HepG2 (cell line): ENCODE results near the gene ABTB2. TPM values are rescaled to one million over a fixed set of nuclear protein-coding genes. Genes with fewer than 3 reads are reported as not detected.

ENCODE experiments used
- ATAD3A ChIP-seq: sonication (generic); formaldehyde crosslinking; IDR thresholded peaks from 2 replicates; pipeline ENCODE4 v1.4.0; 2020; ENCODE audit warnings: missing genetic modification reagents
- ATRX ChIP-seq: sonication (generic); formaldehyde crosslinking; IDR thresholded peaks from 2 replicates; pipeline ENCODE4 v1.4.0; 2020; ENCODE audit warnings: missing genetic modification reagents, borderline replicate concordance
- FOXM1 ChIP-seq: sonication (generic); formaldehyde crosslinking; IDR thresholded peaks from 2 replicates; pipeline ENCODE4 v1.5.0; 2020; ENCODE audit warnings: missing genetic modification reagents
- KDM5A ChIP-seq: fragments of 200-600 bp; sonication (generic); IDR thresholded peaks from 2 replicates; pipeline ENCODE4 v1.7.0; 2018; ENCODE audit warnings: antibody characterized with exemption, mild to moderate bottlenecking, low read length, borderline replicate concordance
- LBX2 ChIP-seq: sonication (generic); formaldehyde crosslinking; IDR thresholded peaks from 2 replicates; pipeline ENCODE4 v1.5.0; 2020; ENCODE audit warnings: missing genetic modification reagents, mild to moderate bottlenecking, borderline replicate concordance
- MTA1 ChIP-seq: sonication (generic); formaldehyde crosslinking; IDR thresholded peaks from 2 replicates; pipeline ENCODE4 v1.4.0; 2020; ENCODE audit warnings: missing genetic modification reagents, mild to moderate bottlenecking, borderline replicate concordance
- NAIF1 ChIP-seq: sonication (generic); formaldehyde crosslinking; IDR thresholded peaks from 2 replicates; pipeline ENCODE4 v1.5.0; 2020; ENCODE audit warnings: mild to moderate bottlenecking, missing genetic modification reagents, borderline replicate concordance
- SOX6 ChIP-seq, 2 experiments: fragments of 450-650 bp in 1 of 2; sonication (generic) in 1 of 2; formaldehyde crosslinking in 1 of 2; IDR thresholded peaks; 2 replicates each; pipeline versions ENCODE4 v1.4.0 to v1.6.1; 2017 to 2020; ENCODE audit warnings: antibody characterized with exemption in 1 of 2, mild to moderate bottlenecking in 1 of 2, missing genetic modification reagents in 1 of 2
- SP4 ChIP-seq: sonication (generic); formaldehyde crosslinking; IDR thresholded peaks from 2 replicates; pipeline ENCODE4 v1.8.1; 2023; ENCODE audit warnings: mild to moderate bottlenecking, missing genetic modification reagents
- TRAFD1 ChIP-seq: sonication (generic); formaldehyde crosslinking; IDR thresholded peaks from 2 replicates; pipeline ENCODE4 v1.5.1; 2020; ENCODE audit warnings: missing genetic modification reagents, mild to moderate bottlenecking, borderline replicate concordance
- ZFP37 ChIP-seq: sonication (generic); formaldehyde crosslinking; IDR thresholded peaks from 2 replicates; pipeline ENCODE4 v1.4.0; 2020; ENCODE audit warnings: missing genetic modification reagents, borderline replicate concordance
- ZNF318 ChIP-seq: sonication (generic); formaldehyde crosslinking; IDR thresholded peaks from 2 replicates; pipeline ENCODE4 v1.4.0; 2020; ENCODE audit warnings: mild to moderate bottlenecking, missing genetic modification reagents
- ZNF350 ChIP-seq: sonication (generic); formaldehyde crosslinking; IDR thresholded peaks from 2 replicates; pipeline ENCODE4 v1.4.0; 2020; ENCODE audit warnings: mild to moderate bottlenecking, low read depth, missing genetic modification reagents, borderline replicate concordance
- ZNF468 ChIP-seq: sonication (generic); formaldehyde crosslinking; IDR thresholded peaks from 2 replicates; pipeline ENCODE4 v1.8.0; 2022; ENCODE audit warnings: mild to moderate bottlenecking, moderate library complexity, missing genetic modification reagents
- ZNF484 ChIP-seq: sonication (generic); formaldehyde crosslinking; IDR thresholded peaks from 2 replicates; pipeline ENCODE4 v1.5.1; 2020; ENCODE audit warnings: mild to moderate bottlenecking, low read depth, missing genetic modification reagents, borderline replicate concordance
- polyA plus RNA-seq, 8 experiments: library from polyadenylated mRNA; depleted of rRNA in 3 of 8; stranded (reverse) in 7 of 8; unstranded in 1 of 8; fragments of >200 nt; fragmentation: Illumina TruSeq in 4 of 8; extraction: Trizol in 4 of 8; gene quantifications; 2 replicates each; pipeline versions ENCODE4 v1.2.1 to v1.2.3, GENCODE V29; 2011 to 2016; ENCODE audit warnings: low read depth in 4 of 8, missing spikeins in 1 of 8, mixed read lengths in 1 of 8; ENCODE audit not compliant: insufficient read depth in 1 of 8
- total RNA-seq, 5 experiments: library from RNA; depleted of rRNA; stranded (reverse); fragments of >200 nt; fragmentation: Illumina TruSeq; extraction: Trizol; gene quantifications; 2 replicates each; pipeline ENCODE4 v1.2.3, GENCODE V29; 2016; ENCODE audit warnings: low read depth in 1 of 5
- TF ChIP-seq, protein P1 (sequence below): sonication (generic); formaldehyde crosslinking; IDR thresholded peaks from 2 replicates; pipeline ENCODE4 v1.4.0; 2020; ENCODE audit warnings: missing genetic modification reagents, low read depth, mild to moderate bottlenecking, borderline replicate concordance

ABTB2 gene
- total and polyA plus RNA-seq, 2 of the 13 experiments (the other 11 are each of a cell fraction or from before 2014, with no cell fraction given) = 5.1 to 15.4 TPM

- TF ChIP-seq ZNF484 (no peak), SOX6 (IDR thresholded peaks at IDR 0.05) (no peak), SOX6 (CRISPR knock-in tag; IDR thresholded peaks at IDR 0.05) (peak; percentile 60), MTA1 (CRISPR knock-in tag) (peak; percentile 74; the same call in 1 of the 2 replicates), FOXM1 (CRISPR knock-in tag) (no peak), SP4 (no peak), NAIF1 (CRISPR knock-in tag) (peak; percentile 74; the same call in 1 of the 2 replicates), ZFP37 (CRISPR knock-in tag) (no peak), TRAFD1 (no peak), LBX2 (CRISPR knock-in tag) (no peak), ZNF468 (CRISPR knock-in tag) (no peak), KDM5A (peak; percentile 97), ZNF350 (CRISPR knock-in tag) (peak; percentile 73; the same call in 1 of the 2 replicates), ATAD3A (CRISPR knock-in tag) (no peak), ATRX (CRISPR knock-in tag) (no peak), ZNF318 (CRISPR knock-in tag) (peak; percentile 13; the same call in 1 of the 2 replicates)
- TF ChIP-seq, protein P1, sequence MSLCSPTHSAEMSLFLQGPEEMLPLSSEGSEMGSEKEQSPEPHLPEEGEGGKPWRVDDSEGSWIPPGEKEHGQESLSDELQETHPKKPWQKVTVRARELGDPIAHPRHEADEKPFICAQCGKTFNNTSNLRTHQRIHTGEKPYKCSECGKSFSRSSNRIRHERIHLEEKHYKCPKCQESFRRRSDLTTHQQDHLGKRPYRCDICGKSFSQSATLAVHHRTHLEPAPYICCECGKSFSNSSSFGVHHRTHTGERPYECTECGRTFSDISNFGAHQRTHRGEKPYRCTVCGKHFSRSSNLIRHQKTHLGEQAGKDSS (CRISPR knock-in tag) = no peak; the same call in 1 of the 2 replicates
Measured at GRCh38 chr11:34358728-34359547, 1.1 kb upstream of the ABTB2 start (continued).
